H1 (cell line): ENCODE measurements around the gene GPC3. TPM values are rescaled to one million over a fixed set of nuclear protein-coding genes. Genes with fewer than 3 reads are reported as not detected.

Experiments
- CTCF ChIA-PET: fragments of 300-600 bp; sonication (Branson Sonifier 250); formaldehyde crosslinking; loops from one replicate; lab custom pipeline; 2021; ENCODE audit not compliant: partially characterized antibody; lab: Charles Lee
- POLR2A ChIA-PET: fragments of 300-600 bp; sonication (Branson Sonifier 250); formaldehyde crosslinking; loops from one replicate; lab custom pipeline; 2021; ENCODE audit warnings: inconsistent platforms; ENCODE audit not compliant: partially characterized antibody; lab: Charles Lee
- DNase-seq, 2 experiments: peaks; one replicate each; pipeline versions ENCODE4 v3.0.0 to v3.0.0-alpha.2; 2010 to 2022; ENCODE audit warnings: low spot score in 2 of 2, low read depth in 1 of 2, mixed read lengths in 1 of 2
- FAIRE-seq: peaks from 2 replicates; lab custom pipeline; 2011; peaks lifted over from hg19 to GRCh38; lab: Jason Lieb, UNC
- H2AFZ ChIP-seq: 2 replicates; pipeline ENCODE4 v1.8.1; 2012; ENCODE audit warnings: low read length, inconsistent platforms
- H2AK5ac ChIP-seq: 2 replicates; pipeline ENCODE4 v1.6.1; 2013; ENCODE audit warnings: low read depth, low read length
- H2BK120ac ChIP-seq: replicated peaks from 2 replicates; pipeline ENCODE3; 2013; ENCODE audit warnings: low read depth, low read length, inconsistent platforms
- H2BK12ac ChIP-seq: 2 replicates; pipeline ENCODE4 v1.6.1; 2013; ENCODE audit warnings: low read depth, low read length
- H2BK15ac ChIP-seq: 2 replicates; pipeline ENCODE4 v1.6.1; 2013; ENCODE audit warnings: low read length
- H2BK20ac ChIP-seq: 2 replicates; pipeline ENCODE4 v1.6.1; 2013; ENCODE audit warnings: low read length
- H2BK5ac ChIP-seq: 2 replicates; pipeline ENCODE4 v1.6.1; 2013; ENCODE audit warnings: low read depth, low read length
- H3K14ac ChIP-seq: 2 replicates; pipeline ENCODE4 v1.6.1; 2013; ENCODE audit warnings: inconsistent platforms; ENCODE audit not compliant: insufficient read length
- H3K18ac ChIP-seq: 2 replicates; pipeline ENCODE4 v1.6.1; 2013; ENCODE audit warnings: low read length; ENCODE audit errors: extremely low read depth
- H3K23ac ChIP-seq: 2 replicates; pipeline ENCODE4 v1.6.1; 2013; ENCODE audit warnings: inconsistent platforms; ENCODE audit not compliant: insufficient read length
- H3K23me2 ChIP-seq: 2 replicates; pipeline ENCODE4 v1.6.1; 2013; ENCODE audit warnings: low read depth, low read length
- H3K27ac ChIP-seq: 2 replicates; pipeline ENCODE4 v1.6.1; 2011; ENCODE audit warnings: low read depth, low read length, inconsistent platforms
- H3K27me3 ChIP-seq, 4 experiments: replicated peaks in 1 of 4; 1 replicate in 1 of 4; 2 replicates in 3 of 4; pipeline versions ENCODE4 v1.6.1 to v1.8.1; 2011 to 2013; ENCODE audit warnings: low read length in 3 of 4, mild to moderate bottlenecking in 3 of 4, inconsistent platforms in 2 of 4, mixed read lengths in 2 of 4, moderate library complexity in 1 of 4; ENCODE audit not compliant: control insufficient read depth in 3 of 4, insufficient read depth in 3 of 4; ENCODE audit errors: extremely low read depth in 1 of 4
- H3K36me3 ChIP-seq, 4 experiments: 2 replicates each; pipeline versions ENCODE4 v1.6.1 to v1.8.1; 2011 to 2013; ENCODE audit warnings: mild to moderate bottlenecking in 4 of 4, low read length in 3 of 4, moderate library complexity in 2 of 4, control low read depth in 1 of 4, inconsistent platforms in 1 of 4; ENCODE audit not compliant: insufficient read depth in 4 of 4, control insufficient read depth in 2 of 4
- H3K4ac ChIP-seq: replicated peaks from 2 replicates; pipeline ENCODE3; 2013; ENCODE audit warnings: low read length, low read depth, mixed read lengths, inconsistent platforms; ENCODE audit not compliant: insufficient read length
- H3K4me1 ChIP-seq, 4 experiments: replicated peaks in 1 of 4; 1 replicate in 1 of 4; 2 replicates in 3 of 4; pipeline versions ENCODE4 v1.6.1 to v1.8.1; 2011 to 2013; ENCODE audit warnings: low read length in 3 of 4, inconsistent platforms in 2 of 4, mixed read lengths in 1 of 4; ENCODE audit not compliant: insufficient read depth in 4 of 4, control insufficient read depth in 3 of 4
- H3K4me2 ChIP-seq, 2 experiments: 2 replicates each; pipeline versions ENCODE4 v1.6.1 to v1.8.1; 2011 to 2013; ENCODE audit warnings: low read depth in 2 of 2, low read length in 2 of 2, control low read depth in 1 of 2, inconsistent platforms in 1 of 2, mild to moderate bottlenecking in 1 of 2; ENCODE audit not compliant: insufficient read depth in 1 of 2
- H3K4me3 ChIP-seq, 4 experiments: fragments of 200-600, 300-600 bp in 1 of 4; sonication (generic), shearing (Covaris generic), sonication (Bioruptor Twin) in 1 of 4; 2 replicates each; pipeline versions ENCODE4 v1.5.1 to v1.8.1; 2011 to 2016; ENCODE audit warnings: low read length in 4 of 4, low read depth in 3 of 4, control low read depth in 2 of 4, inconsistent platforms in 2 of 4, mild to moderate bottlenecking in 2 of 4, mixed read lengths in 1 of 4, moderate library complexity in 1 of 4; ENCODE audit not compliant: insufficient read depth in 2 of 4; ENCODE audit errors: extremely low read depth in 1 of 4
- H3K56ac ChIP-seq: replicated peaks from 2 replicates; pipeline ENCODE3; 2013; ENCODE audit warnings: low read depth, mild to moderate bottlenecking, mixed read lengths, low read length, inconsistent platforms; ENCODE audit not compliant: insufficient read length
- H3K79me1 ChIP-seq: 2 replicates; pipeline ENCODE4 v1.6.1; 2013; ENCODE audit warnings: low read depth, low read length, control low read depth
- H3K79me2 ChIP-seq, 2 experiments: 2 replicates each; pipeline versions ENCODE4 v1.6.1 to v1.8.1; 2012 to 2013; ENCODE audit warnings: low read length in 2 of 2, mild to moderate bottlenecking in 2 of 2, inconsistent platforms in 1 of 2; ENCODE audit not compliant: insufficient read depth in 2 of 2, control insufficient read depth in 1 of 2
- H3K9ac ChIP-seq, 4 experiments: replicated peaks in 1 of 4; 1 replicate in 1 of 4; 2 replicates in 3 of 4; pipeline versions ENCODE4 v1.6.1 to v1.8.1; 2011 to 2013; ENCODE audit warnings: low read depth in 3 of 4, low read length in 3 of 4, control low read depth in 2 of 4, mild to moderate bottlenecking in 2 of 4, moderate library complexity in 2 of 4, inconsistent platforms in 1 of 4; ENCODE audit errors: extremely low read depth in 1 of 4
- H3K9me3 ChIP-seq, 2 experiments: 2 replicates each; pipeline versions ENCODE4 v1.6.1 to v1.8.1; 2012 to 2013; ENCODE audit warnings: mild to moderate bottlenecking in 2 of 2, moderate library complexity in 2 of 2, control low read depth in 1 of 2, inconsistent platforms in 1 of 2, low read depth in 1 of 2, low read length in 1 of 2, mixed read lengths in 1 of 2; ENCODE audit not compliant: insufficient read depth in 2 of 2
- H4K20me1 ChIP-seq, 2 experiments: replicated peaks in 1 of 2; 2 replicates each; pipeline versions ENCODE3 to v1.8.1; 2011 to 2013; ENCODE audit warnings: inconsistent platforms in 2 of 2, low read length in 2 of 2, mild to moderate bottlenecking in 1 of 2; ENCODE audit not compliant: insufficient read depth in 2 of 2, control insufficient read depth in 1 of 2
- H4K5ac ChIP-seq: 2 replicates; pipeline ENCODE4 v1.6.1; 2013; ENCODE audit warnings: low read length, low read depth, mixed read lengths, inconsistent platforms; ENCODE audit not compliant: insufficient read length
- H4K8ac ChIP-seq: 2 replicates; pipeline ENCODE4 v1.8.0; 2013; ENCODE audit warnings: mild to moderate bottlenecking, moderate library complexity, low read length, inconsistent platforms; ENCODE audit not compliant: insufficient read depth; ENCODE audit errors: extremely low read depth
- H4K91ac ChIP-seq: replicated peaks from 2 replicates; pipeline ENCODE3; 2013; ENCODE audit warnings: low read length, mixed read lengths, inconsistent platforms; ENCODE audit not compliant: insufficient read length
- BCL11A ChIP-seq, 2 experiments: IDR thresholded peaks; one replicate each; pipeline ENCODE4 v1.6.1; 2011; ENCODE audit warnings: low read depth in 2 of 2, low read length in 2 of 2, mild to moderate bottlenecking in 2 of 2
- CBX5 ChIP-seq: fragments of 300-800, 300-1000 bp; sonication (generic); IDR thresholded peaks from 2 replicates; pipeline ENCODE4 v1.7.1; 2016; ENCODE audit warnings: antibody characterized with exemption, low read length, low read depth
- MAFK ChIP-seq: IDR thresholded peaks from 2 replicates; pipeline ENCODE4 v1.6.1; 2012; ENCODE audit warnings: low read depth, mild to moderate bottlenecking, improper control_type of control experiment, low read length
- SIN3A ChIP-seq, 2 experiments: IDR thresholded peaks in 1 of 2; conservative IDR thresholded peaks in 1 of 2; 2 replicates each; pipeline ENCODE4 v1.6.1; 2011 to 2012; ENCODE audit warnings: low read length in 2 of 2, improper control_type of control experiment in 1 of 2, low read depth in 1 of 2, mild to moderate bottlenecking in 1 of 2
- WGBS, 2 experiments: shearing (Covaris generic) in 1 of 2; methylation state at CpG; one replicate each; pipeline versions ENCODE4 v1.1.6 to v1.1.7; 2013 to 2015; ENCODE audit warnings: low lambda C conversion rate in 2 of 2, mixed read lengths in 2 of 2, inconsistent platforms in 1 of 2, low coverage in 1 of 2, missing lambda C conversion rate in 1 of 2; ENCODE audit not compliant: insufficient replicate concordance in 2 of 2, insufficient coverage in 1 of 2, insufficient read length in 1 of 2; ENCODE audit errors: extremely low coverage in 1 of 2, missing lambda C conversion rate in 1 of 2; 5-methylcytosine and 5-hydroxymethylcytosine counted together
- polyA plus RNA-seq, 7 experiments: library from polyadenylated mRNA; depleted of rRNA in 3 of 7; stranded (reverse) in 5 of 7; unstranded in 2 of 7; fragments of >200 nt in 5 of 7; fragments of 200-250 nt in 2 of 7; gene quantifications; 1 replicate in 5 of 7; 2 replicates in 1 of 7; 4 replicates in 1 of 7; pipeline versions ENCODE4 v1.2.1 to v1.2.3, GENCODE V29; 2011 to 2013; ENCODE audit warnings: missing spikeins in 2 of 7, mixed read lengths in 2 of 7
- total RNA-seq: library from RNA; stranded (reverse); fragmentation: NEBNext Ultra II Directional; extraction: Animal tissue kit (Norgen Biotek cat#: 25700); gene quantifications from 2 replicates; pipeline ENCODE4 v1.2.1, GENCODE V29; 2021

The GPC3 gene
- total and polyA plus RNA-seq, 2 of the 8 experiments (the other 6 are each of a cell fraction or from before 2014, with no cell fraction given): 64.8 to 71.9 TPM

DNA sequence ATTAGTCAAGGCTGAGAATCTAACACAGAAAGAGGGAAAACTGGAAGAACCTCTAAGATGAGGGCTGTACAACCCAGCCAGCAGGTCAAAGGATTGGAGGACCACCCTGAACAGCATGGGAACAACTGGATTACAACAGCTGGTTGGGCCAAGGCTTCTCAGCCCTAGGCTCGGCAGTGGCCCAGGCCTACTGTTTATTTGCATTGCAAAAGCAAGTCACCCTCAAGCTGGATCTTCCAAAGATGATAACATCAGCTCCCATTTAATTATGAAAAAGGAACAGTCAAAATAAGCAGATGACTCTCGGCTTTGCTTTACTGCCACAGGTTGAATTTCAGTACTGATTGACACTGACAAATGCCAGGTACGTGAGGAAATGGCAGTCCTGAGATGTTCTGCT lies 61.8 kb downstream of the GPC3 start:
- Histone ChIP-seq H3K4ac (no peak overlapping the region), H2BK5ac (no peak overlapping the region), H3K79me2 (no peaks in the 10 kb centered on the region), H2AFZ (no peak overlapping the region), H3K9ac (no peak overlapping the region), H3K4me3 (no peak overlapping the region), H3K14ac (no peak overlapping the region), H4K20me1 (no peaks in the 10 kb centered on the region), H3K9me3 (no peaks in the 10 kb centered on the region), H3K4me2 (no peak overlapping the region; a peak in 1 of 4 replicates), H2BK20ac (peak overlapping the region; percentile 80; the same call in 1 of the 2 replicates), H4K5ac (no peak overlapping the region), H3K23me2 (no peaks in the 10 kb centered on the region), H3K4me1 (peaks cover 0 to 4% (median 3%) of the 10 kb centered on the region in 4 experiments; a peak in 4 of 7 replicates), H3K27ac (no peak overlapping the region), H2AK5ac (no peak overlapping the region), H3K36me3 (no peaks in the 10 kb centered on the region), H2BK120ac (no peak overlapping the region), H3K27me3 (no peaks in the 10 kb centered on the region), H4K8ac (no peak overlapping the region), H3K23ac (no peak overlapping the region), H3K18ac (no peak overlapping the region), H4K91ac (no peak overlapping the region), H3K79me1 (no peaks in the 10 kb centered on the region), H2BK15ac (no peak overlapping the region), H3K56ac (no peak overlapping the region), H2BK12ac (no peak overlapping the region)
- CTCF ChIA-PET: interaction anchor here (0.6 to 2.8 kb wide), 3 partner anchors 12 to 132 kb away, joined by 3 to 15 read pairs (median 4); no protein-coding TSS in a partner anchor
- FAIRE-seq: no peak
- no peak for DNase-seq
- POLR2A ChIA-PET: no interaction called here
- WGBS, 2 experiments: 89% methylated on average over 2 of the region's 3 CpGs; no CpG with 5 or more reads in 1 of the 2 experiments
- TF ChIP-seq SIN3A (conservative IDR thresholded peaks at IDR 0.05 in 1 of 2, IDR thresholded peaks at IDR 0.05 in 1 of 2; ENCODE audit: low read depth in 1 of 2, low read length in 2 of 2) (no peak), MAFK (no peak), BCL11A (IDR thresholded peaks at IDR 0.05; ENCODE audit: low read depth in 2 of 2, low read length in 2 of 2) (no peak), CBX5 (no peak)
